ENCODE results near the gene RASGEF1B. TPM values are rescaled to one million over a fixed set of nuclear protein-coding genes. Genes with fewer than 3 reads are reported as not detected.

The RASGEF1B gene
- 30.6 TPM for polyA plus RNA-seq
- long read RNA-seq, donor 1, partial matches to known transcripts, result 0 of 1 reads
- long read RNA-seq, donor 1, other reads (novel, unspliced or antisense), result 0 of 1 reads
- long read RNA-seq, donor 2, partial matches to known transcripts, result 0 of 4 reads
- long read RNA-seq, donor 2, other reads (novel, unspliced or antisense), result 0 of 4 reads
- long read RNA-seq, donor 3, full-length matches to known transcripts, result 11 of 21 reads
- long read RNA-seq, donor 3, partial matches to known transcripts, result 10 of 21 reads
- long read RNA-seq, donor 3, other reads (novel, unspliced or antisense), result 0 of 21 reads
- long read RNA-seq, donor 4, partial matches to known transcripts, result 0 of 1 reads
- long read RNA-seq, donor 4, other reads (novel, unspliced or antisense), result 0 of 1 reads
- long read RNA-seq, donor 5, partial matches to known transcripts, result 13 of 17 reads
- long read RNA-seq, donor 5, other reads (novel, unspliced or antisense), result 0 of 17 reads
- long read RNA-seq, donor 6, partial matches to known transcripts, result 0 of 6 reads
- long read RNA-seq, donor 6, other reads (novel, unspliced or antisense), result 0 of 6 reads
- long read RNA-seq, donor 7, result 0 reads
- long read RNA-seq, donor 8, transcript RASGEF1B-209 (5 exons, 498 nt), result major isoform, 5 of 10 reads
- long read RNA-seq, donor 8, partial matches to known transcripts, result 5 of 10 reads
- long read RNA-seq, donor 8, other reads (novel, unspliced or antisense), result 0 of 10 reads
- long read RNA-seq, donor 9, transcript RASGEF1B-209 (5 exons, 498 nt), result major isoform, 5 of 7 reads
- long read RNA-seq, donor 9, partial matches to known transcripts, result 0 of 7 reads
- long read RNA-seq, donor 9, other reads (novel, unspliced or antisense), result 0 of 7 reads
- long read RNA-seq, donor 10, partial matches to known transcripts, result 0 of 4 reads
- long read RNA-seq, donor 10, other reads (novel, unspliced or antisense), result 0 of 4 reads
- long read RNA-seq, donor 11, partial matches to known transcripts, result 7 of 8 reads
- long read RNA-seq, donor 11, other reads (novel, unspliced or antisense), result 0 of 8 reads

- no peaks in the 10 kb centered on the region for H3K27me3 ChIP-seq (ENCODE audit: control insufficient read depth, insufficient read depth, low read length)
- peak; percentile 92 to 97 for DNase-seq
- peaks cover 8% of the 10 kb centered on the region for H3K4me1 ChIP-seq (ENCODE audit: control insufficient read depth, insufficient read depth, low read length)
- no CpG with 5 or more reads among the region's 71 CpGs for WGBS (ENCODE audit: insufficient coverage, low lambda C conversion rate)
- peak within 1 kb of the TSS; percentile 96 for H3K27ac ChIP-seq (ENCODE audit: low read length)
- peak within 1 kb of the TSS; percentile 87 for H3K4me3 ChIP-seq (ENCODE audit: low read length)
- H3K36me3 ChIP-seq (ENCODE audit: control insufficient read depth, insufficient read depth, low read length), result no peaks in the 10 kb centered on the region
- no peaks in the 10 kb centered on the region for H3K9me3 ChIP-seq (ENCODE audit: control insufficient read depth, low read depth, low read length)
Observed at GRCh38 chr4:81471588-81472280, at the start of gene RASGEF1B. RASGEF1B (minus strand) TSS chr4:81471907; CDS start chr4:81459508, 12,399 bp downstream.

GRCh38 chr4:81519856-81520255 lies 48.1 kb upstream of the RASGEF1B start:
- DNase-seq, result no peak
- Histone ChIP-seq H3K27me3 (ENCODE audit: control insufficient read depth, insufficient read depth, low read length) (no peaks in the 10 kb centered on the region), H3K9me3 (ENCODE audit: control insufficient read depth, low read depth, low read length) (no peaks in the 10 kb centered on the region), H3K4me3 (ENCODE audit: low read length) (no peak overlapping the region), H3K36me3 (ENCODE audit: control insufficient read depth, insufficient read depth, low read length) (no peaks in the 10 kb centered on the region), H3K27ac (ENCODE audit: low read length) (no peak overlapping the region), H3K4me1 (ENCODE audit: control insufficient read depth, insufficient read depth, low read length) (peaks cover 9% of the 10 kb centered on the region)
- 96% methylated on average over 3 of the region's 6 CpGs for WGBS (ENCODE audit: insufficient coverage, low lambda C conversion rate)

GRCh38 chr4:81519427-81519773 lies 47.7 kb upstream of the RASGEF1B start:
- DNase-seq, result no peak
- Histone ChIP-seq H3K9me3 (ENCODE audit: control insufficient read depth, low read depth, low read length) (no peaks in the 10 kb centered on the region), H3K36me3 (ENCODE audit: control insufficient read depth, insufficient read depth, low read length) (no peaks in the 10 kb centered on the region), H3K27me3 (ENCODE audit: control insufficient read depth, insufficient read depth, low read length) (no peaks in the 10 kb centered on the region), H3K4me1 (ENCODE audit: control insufficient read depth, insufficient read depth, low read length) (peaks cover 7% of the 10 kb centered on the region), H3K27ac (ENCODE audit: low read length) (no peak overlapping the region), H3K4me3 (ENCODE audit: low read length) (no peak overlapping the region)
- WGBS (ENCODE audit: insufficient coverage, low lambda C conversion rate), result 67% methylated on average over 1 of the region's 3 CpGs

- Histone ChIP-seq H3K27ac (ENCODE audit: low read length) (no peak overlapping the region), H3K4me3 (ENCODE audit: low read length) (no peak overlapping the region), H3K36me3 (ENCODE audit: control insufficient read depth, insufficient read depth, low read length) (no peaks in the 10 kb centered on the region), H3K9me3 (ENCODE audit: control insufficient read depth, low read depth, low read length) (no peaks in the 10 kb centered on the region), H3K27me3 (ENCODE audit: control insufficient read depth, insufficient read depth, low read length) (no peaks in the 10 kb centered on the region), H3K4me1 (ENCODE audit: control insufficient read depth, insufficient read depth, low read length) (peaks cover 6% of the 10 kb centered on the region)
- no peak for DNase-seq
- 69% methylated on average over 2 of the region's 6 CpGs for WGBS (ENCODE audit: insufficient coverage, low lambda C conversion rate)
Observed at GRCh38 chr4:81518762-81519426, 47.2 kb upstream of the RASGEF1B start.

- no peak for DNase-seq
- Histone ChIP-seq H3K36me3 (ENCODE audit: control insufficient read depth, insufficient read depth, low read length) (no peaks in the 10 kb centered on the region), H3K4me1 (ENCODE audit: control insufficient read depth, insufficient read depth, low read length) (peaks cover 6% of the 10 kb centered on the region), H3K9me3 (ENCODE audit: control insufficient read depth, low read depth, low read length) (no peaks in the 10 kb centered on the region), H3K27me3 (ENCODE audit: control insufficient read depth, insufficient read depth, low read length) (no peaks in the 10 kb centered on the region), H3K4me3 (ENCODE audit: low read length) (no peak overlapping the region), H3K27ac (ENCODE audit: low read length) (no peak overlapping the region)
- 100% methylated on average over 5 of the region's 6 CpGs for WGBS (ENCODE audit: insufficient coverage, low lambda C conversion rate)
Observed at GRCh38 chr4:81516241-81516640, 44.5 kb upstream of the RASGEF1B start.

- Histone ChIP-seq H3K27me3 (ENCODE audit: control insufficient read depth, insufficient read depth, low read length) (no peaks in the 10 kb centered on the region), H3K36me3 (ENCODE audit: control insufficient read depth, insufficient read depth, low read length) (no peaks in the 10 kb centered on the region), H3K4me1 (ENCODE audit: control insufficient read depth, insufficient read depth, low read length) (no peaks in the 10 kb centered on the region), H3K27ac (ENCODE audit: low read length) (no peak overlapping the region), H3K9me3 (ENCODE audit: control insufficient read depth, low read depth, low read length) (no peaks in the 10 kb centered on the region), H3K4me3 (ENCODE audit: low read length) (no peak overlapping the region)
- no peak for DNase-seq
- no CpG with 5 or more reads among the region's 4 CpGs for WGBS (ENCODE audit: insufficient coverage, low lambda C conversion rate)
Observed at GRCh38 chr4:81512757-81513501, 41.2 kb upstream of the RASGEF1B start.

GRCh38 chr4:81512001-81512756 lies 40.5 kb upstream of the RASGEF1B start:
- 69% methylated on average over 2 of the region's 4 CpGs for WGBS (ENCODE audit: insufficient coverage, low lambda C conversion rate)

GRCh38 chr4:81510643-81511178 lies 39.0 kb upstream of the RASGEF1B start:
- H3K4me1 ChIP-seq (ENCODE audit: control insufficient read depth, insufficient read depth, low read length), result no peaks in the 10 kb centered on the region
- H3K9me3 ChIP-seq (ENCODE audit: control insufficient read depth, low read depth, low read length), result no peaks in the 10 kb centered on the region
- no peak for DNase-seq
- WGBS (ENCODE audit: insufficient coverage, low lambda C conversion rate), result 100% methylated on average over 1 of the region's 3 CpGs
- no peak overlapping the region for H3K4me3 ChIP-seq (ENCODE audit: low read length)
- H3K27ac ChIP-seq (ENCODE audit: low read length), result no peak overlapping the region
- no peaks in the 10 kb centered on the region for H3K27me3 ChIP-seq (ENCODE audit: control insufficient read depth, insufficient read depth, low read length)
- no peaks in the 10 kb centered on the region for H3K36me3 ChIP-seq (ENCODE audit: control insufficient read depth, insufficient read depth, low read length)

More at GRCh38 chr4:81512001-81512756, 40.5 kb upstream of the RASGEF1B start:
- Histone ChIP-seq H3K9me3 (ENCODE audit: control insufficient read depth, low read depth, low read length) (no peaks in the 10 kb centered on the region), H3K27ac (ENCODE audit: low read length) (no peak overlapping the region), H3K36me3 (ENCODE audit: control insufficient read depth, insufficient read depth, low read length) (no peaks in the 10 kb centered on the region), H3K4me1 (ENCODE audit: control insufficient read depth, insufficient read depth, low read length) (no peaks in the 10 kb centered on the region), H3K27me3 (ENCODE audit: control insufficient read depth, insufficient read depth, low read length) (no peaks in the 10 kb centered on the region), H3K4me3 (ENCODE audit: low read length) (no peak overlapping the region)
- DNase-seq, result no peak
